Activated CD8-positive, alpha-beta memory T cell treated with anti-CD3 and anti-CD28 coated beads, Interleukin-2, amount 50 U/mL, for 48 hours (primary cell): ENCODE data around the gene EPN3.

Source experiments
- DNase-seq: peaks from one replicate; pipeline ENCODE4 v3.0.0-alpha.2; 2020

Gene EPN3

DNA sequence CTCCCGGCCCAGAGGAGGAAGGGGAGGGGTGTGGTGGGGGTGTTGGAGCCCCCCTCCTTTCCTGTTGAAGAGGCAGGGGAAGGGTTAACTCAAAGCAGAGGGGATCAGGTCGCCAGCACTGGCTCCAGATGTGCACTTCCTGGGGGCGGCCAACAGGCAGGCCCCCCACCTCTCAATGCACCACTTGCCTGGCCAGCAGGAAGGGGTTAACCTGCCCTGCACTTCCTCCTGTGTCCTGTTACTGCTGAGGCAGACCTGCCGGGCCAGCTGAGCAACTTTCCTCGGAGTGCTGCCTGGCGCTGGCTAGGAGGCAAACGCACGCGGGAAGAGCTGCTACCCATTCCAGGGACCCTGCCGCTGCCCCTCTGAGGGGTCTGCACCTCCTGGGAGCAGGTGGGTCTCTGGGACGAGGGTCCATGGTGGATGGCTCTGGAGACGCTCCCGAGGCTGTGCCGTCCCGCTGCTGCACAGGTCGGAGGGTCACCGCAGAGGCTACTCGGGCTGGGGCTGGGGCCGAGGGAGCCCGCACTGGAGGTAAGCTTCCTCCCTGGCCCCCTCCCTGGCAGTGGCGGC, at the start of gene EPN3:
TSS of gene EPN3 (plus strand) at position 284 of the 573 bp plus-strand sequence. CDS start 3,822 bp downstream, outside the sequence.
- DNase-seq, result no peak

- DNase-seq, result no peak
These were observed 49.3 kb upstream of the EPN3 start for GRCh38 chr17:50483266-50483665.

DNA sequence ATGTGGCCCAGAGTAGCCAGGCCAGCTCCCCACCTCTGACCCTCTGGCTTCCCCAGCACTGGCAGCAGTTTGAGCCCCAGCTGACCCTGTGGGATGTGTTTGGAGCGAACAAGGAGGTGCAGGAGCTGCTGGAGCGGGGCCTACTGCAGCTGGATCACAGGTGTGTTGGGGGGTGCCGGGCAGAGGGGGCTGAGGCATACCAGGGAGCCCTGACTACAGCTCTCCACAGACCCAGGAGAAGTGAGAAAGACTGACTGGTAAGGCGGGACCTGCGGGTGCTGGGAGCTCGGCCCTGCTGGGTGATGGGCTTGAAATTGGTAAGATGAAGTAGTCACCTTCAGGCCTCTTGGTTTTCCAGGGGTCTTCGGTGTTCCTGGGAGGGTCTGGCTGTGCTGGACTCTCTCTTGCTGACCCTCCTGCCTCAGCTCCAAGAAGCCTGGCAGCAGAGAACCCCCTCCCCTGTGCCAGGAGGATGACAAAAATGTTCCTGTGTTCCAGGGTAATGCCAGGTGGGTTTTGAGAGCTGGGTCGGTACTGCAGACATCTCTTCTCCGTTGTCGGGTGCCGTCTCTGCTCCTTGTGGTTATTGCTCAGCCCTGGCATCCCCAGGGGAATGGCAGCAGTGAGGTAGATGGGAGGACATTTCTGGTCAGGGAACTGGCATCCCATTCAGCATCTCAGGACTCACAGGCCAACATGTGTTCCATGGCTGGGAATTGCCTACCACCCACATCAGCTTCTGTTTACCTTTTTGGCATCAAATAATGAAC, 48.0 kb upstream of the EPN3 start:
- DNase-seq, result no peak

DNA sequence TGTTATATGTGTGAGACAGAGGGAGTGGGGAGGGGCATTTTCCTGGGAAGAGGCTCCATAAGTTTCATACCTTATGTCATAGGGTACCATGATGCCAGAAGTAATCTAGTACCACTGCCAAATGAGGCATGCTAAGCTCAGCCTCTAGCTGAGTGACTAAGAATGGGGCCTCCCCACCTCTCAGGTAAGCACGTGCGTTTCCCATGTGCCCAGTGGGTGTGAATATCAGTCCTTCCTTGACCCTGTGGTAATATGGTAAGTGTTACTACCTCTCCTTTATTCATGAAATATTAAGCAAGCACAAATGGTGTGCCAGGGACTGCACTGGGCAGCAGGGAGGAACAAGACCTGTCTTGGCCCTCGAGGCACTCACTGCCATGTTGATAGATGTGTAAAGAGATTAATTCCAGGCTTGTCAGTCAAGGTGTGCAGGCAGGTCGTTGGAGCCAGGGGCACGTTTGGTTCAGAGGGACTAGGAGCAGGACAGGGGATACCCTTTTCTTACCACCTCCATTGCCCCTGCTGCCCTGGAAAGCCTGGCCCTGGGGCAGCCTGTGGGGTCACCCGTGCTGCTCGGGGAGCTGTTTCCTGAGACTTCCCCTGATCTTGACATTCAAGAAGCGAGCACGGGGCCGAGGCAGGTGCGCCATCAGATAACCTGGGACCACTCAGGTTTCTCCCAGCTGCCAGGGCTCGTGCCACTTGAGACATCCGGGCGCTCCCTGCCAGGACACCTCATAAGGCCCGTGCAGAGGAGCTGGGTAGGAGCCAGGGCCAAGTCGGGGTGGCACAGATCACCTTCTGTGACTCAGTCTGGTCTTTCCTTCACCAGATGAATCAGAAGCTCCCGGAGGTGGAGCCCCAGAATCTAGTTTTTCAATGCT, 45.1 kb upstream of the EPN3 start:
- DNase-seq, result no peak

- no peak for DNase-seq
These were observed 43.7 kb upstream of the EPN3 start for GRCh38 chr17:50488880-50489279.

DNA sequence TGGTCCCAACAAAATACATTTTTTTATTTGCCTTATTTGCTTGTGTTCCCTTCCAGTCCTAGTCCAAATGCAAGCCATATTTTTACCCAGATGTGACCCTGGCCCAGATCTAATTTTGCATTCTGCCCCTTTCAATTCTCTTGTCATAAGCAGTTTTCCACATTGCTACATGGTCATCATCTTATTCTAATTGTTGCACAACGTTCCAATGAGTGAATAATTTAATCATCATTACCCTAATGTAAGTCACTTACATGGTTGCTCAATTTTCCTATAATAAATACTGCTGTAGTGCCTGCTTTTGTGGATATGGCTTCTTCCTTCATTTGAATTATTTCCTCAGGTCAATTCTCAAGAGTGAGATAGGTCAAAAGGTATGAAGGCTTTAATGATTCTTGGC, 41.0 kb upstream of the EPN3 start:
- no peak for DNase-seq

GRCh38 chr17:50492214-50492613, 40.3 kb upstream of the EPN3 start:
- no peak for DNase-seq

DNA sequence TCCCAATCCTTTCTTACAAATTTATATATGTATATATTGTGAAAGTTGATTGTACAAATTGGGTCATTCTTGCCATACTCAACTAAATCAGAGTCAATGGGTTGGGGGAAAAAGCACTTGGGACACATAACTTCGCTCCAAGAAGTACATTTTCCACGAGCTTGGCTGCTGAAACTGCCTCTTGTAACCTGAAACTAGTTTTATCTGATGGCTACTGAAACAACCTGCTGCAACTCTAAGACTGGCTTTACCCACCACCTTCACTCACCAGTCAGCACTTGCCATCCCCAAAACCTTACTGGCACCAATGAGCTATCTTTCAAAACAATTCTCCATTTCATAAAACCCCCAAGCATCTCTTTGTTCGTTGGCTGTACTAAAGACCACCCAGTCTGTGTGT, 38.8 kb upstream of the EPN3 start:
- DNase-seq, result no peak

- DNase-seq, result no peak
These were observed 37.2 kb upstream of the EPN3 start for GRCh38 chr17:50495217-50495823.

GRCh38 chr17:50495918-50496317, 36.6 kb upstream of the EPN3 start:
- no peak for DNase-seq

GRCh38 chr17:50498021-50498874, 34.3 kb upstream of the EPN3 start:
- DNase-seq, result no peak

GRCh38 chr17:50499270-50499669, 33.3 kb upstream of the EPN3 start:
- no peak for DNase-seq

- DNase-seq, result no peak
These were observed 32.8 kb upstream of the EPN3 start for GRCh38 chr17:50499721-50500120.

DNA sequence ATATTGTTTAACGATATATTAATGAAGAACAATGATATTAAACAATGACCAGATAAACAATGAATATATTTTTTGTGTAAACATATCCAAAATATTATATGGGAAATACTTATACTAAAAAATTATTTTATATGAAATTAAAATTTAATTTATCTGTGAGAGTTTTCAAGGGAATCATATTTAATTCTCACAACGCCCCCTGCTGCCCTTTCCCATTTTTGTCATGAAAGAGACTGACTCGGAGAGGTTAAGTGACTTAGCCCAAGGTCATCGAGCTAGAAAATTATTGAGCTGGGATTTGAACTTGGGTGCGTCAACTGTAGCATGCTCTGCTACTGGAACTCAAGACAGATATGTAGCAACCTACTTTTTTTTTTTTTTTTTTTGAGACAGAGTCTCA, 31.5 kb upstream of the EPN3 start:
- DNase-seq, result no peak

- DNase-seq, result no peak
These were observed 30.1 kb upstream of the EPN3 start for GRCh38 chr17:50502301-50502990.

DNA sequence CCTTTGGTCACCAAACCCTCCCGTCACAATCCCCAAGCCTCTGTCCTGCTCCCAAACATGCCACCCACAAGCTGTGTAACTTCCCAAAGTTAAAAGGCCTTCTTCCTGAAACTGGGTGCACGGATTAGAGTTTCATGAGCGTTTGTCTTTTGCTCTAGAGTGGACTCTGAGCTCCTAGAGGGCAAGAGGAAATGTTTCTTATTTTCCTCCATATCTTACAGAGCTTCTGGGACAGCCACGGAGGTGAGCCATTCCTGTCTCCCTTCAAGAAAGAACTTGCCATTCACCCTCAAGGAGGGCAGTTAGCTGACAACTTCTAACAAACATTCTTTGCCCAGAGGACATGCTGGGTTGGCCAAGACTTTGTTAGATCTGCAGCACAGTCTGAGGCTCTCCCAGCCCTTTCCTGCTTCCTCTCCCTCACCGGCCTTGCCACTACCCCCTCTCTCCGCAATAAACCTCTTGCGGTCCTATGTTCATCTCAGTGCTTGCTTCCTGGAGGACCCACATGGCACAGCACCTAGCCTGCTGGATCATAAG, 26.9 kb upstream of the EPN3 start:
- DNase-seq, result no peak

DNA sequence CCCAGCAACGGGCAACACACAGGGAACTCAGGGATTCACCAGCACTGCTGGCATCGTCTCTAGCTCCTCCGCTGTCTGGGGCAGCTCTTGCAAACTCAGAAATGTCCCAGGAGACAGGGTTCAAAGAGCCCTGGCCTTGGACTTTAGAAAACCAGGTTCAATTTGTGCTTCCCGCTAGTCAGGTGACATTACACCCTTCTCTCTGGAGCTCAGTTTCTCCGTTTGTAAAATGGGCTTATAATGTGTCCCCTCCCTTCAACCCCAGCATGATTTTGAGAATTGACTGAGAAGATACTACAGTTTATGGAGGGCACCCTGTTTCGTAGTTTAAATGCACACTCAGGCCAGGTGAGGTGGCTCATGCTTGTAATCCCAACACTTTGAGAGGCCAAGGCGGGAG, 26.2 kb upstream of the EPN3 start:
- no peak for DNase-seq

- DNase-seq, result peak; percentile 91
These were observed 24.5 kb upstream of the EPN3 start, which contains the start of gene MYCBPAP for GRCh38 chr17:50507871-50508572. MYCBPAP (plus strand) TSS chr17:50508439; CDS start chr17:50508675, 236 bp downstream.

- DNase-seq, result no peak
These were observed 23.7 kb upstream of the EPN3 start for GRCh38 chr17:50508573-50509460.

DNA sequence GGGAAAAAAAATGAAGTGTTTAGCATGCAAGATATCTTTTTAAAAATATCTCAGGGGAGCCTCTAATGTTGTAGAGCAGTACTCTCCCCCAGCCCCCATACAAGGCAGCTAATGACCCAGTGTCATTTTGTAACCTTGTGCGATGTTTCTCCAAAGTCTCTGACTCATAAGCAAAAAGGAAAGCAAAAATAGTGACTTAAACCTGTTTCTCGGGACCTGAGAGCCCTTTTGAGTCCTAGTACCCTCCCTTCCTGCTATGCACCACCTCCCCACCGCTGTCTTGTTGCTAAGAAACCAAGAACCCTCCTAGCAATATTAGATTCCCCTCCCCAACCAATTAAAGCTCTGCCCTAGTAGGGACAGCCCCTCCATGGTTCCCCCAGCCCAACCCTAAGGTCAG, 21.5 kb upstream of the EPN3 start:
- DNase-seq, result peak; percentile 66
